HL-60 (cell line): Measurements from ENCODE around the gene KCNMA1.

Experiments used
- CTCF ChIP-seq: IDR thresholded peaks from one replicate; pipeline ENCODE4 v1.5.1; 2011; ENCODE audit warnings: low read length, control low read depth, inconsistent platforms; ENCODE audit not compliant: insufficient read depth
- GABPA ChIP-seq: IDR thresholded peaks from 2 replicates; pipeline ENCODE4 v1.6.1; 2012; ENCODE audit warnings: low read depth
- POLR2AphosphoS5 ChIP-seq: IDR thresholded peaks from 2 replicates; pipeline ENCODE4 v1.6.1; 2012; ENCODE audit warnings: low read depth
- REST ChIP-seq: IDR thresholded peaks from 2 replicates; pipeline ENCODE4 v1.6.1; 2012; ENCODE audit warnings: low read depth; ENCODE audit not compliant: insufficient replicate concordance
- SPI1 ChIP-seq: IDR thresholded peaks from 2 replicates; pipeline ENCODE4 v1.6.1; 2012; ENCODE audit warnings: low read depth, mild to moderate bottlenecking, borderline replicate concordance

- TF ChIP-seq CTCF (no peak), GABPA (no peak), POLR2AphosphoS5 (no peak), SPI1 (no peak), REST (no peak)
These were observed 37.7 kb upstream of the KCNMA1 start for GRCh38 chr10:77675347-77675746.
